K562 (cell line): ENCODE measurements around the gene FARP1. TPM values are rescaled to one million over a fixed set of nuclear protein-coding genes. Genes with fewer than 3 reads are reported as not detected.

Experiments used
- ATAC-seq: fragments of 200-7000 bp; cut with Tn5 transposase; 3 replicates; pipeline ENCODE4 v1.9.1; 2020; ENCODE audit warnings: moderate library complexity
- BruUV-seq: library from RNA; stranded (reverse); fragments of 400-500 nt; replicated peaks from 2 replicates; lab custom pipeline; 2021; lab: Mats Ljungman, UMichigan
- CTCF ChIA-PET: fragments of 300-600 bp; formaldehyde crosslinking; extraction: SDS; loops from one replicate; lab custom pipeline; 2021; ENCODE audit warnings: low intra/inter-chr PET ratio; lab: Yijun Ruan, JAX
- POLR2A ChIA-PET: fragments of 300-600, 350-650 bp; sonication (Branson Sonifier 250); formaldehyde crosslinking; extraction: SDS; loops from one replicate; lab custom pipeline; 2021; ENCODE audit warnings: antibody characterized with exemption, inconsistent platforms; lab: Yijun Ruan, JAX
- DNase-seq, 4 experiments: peaks; one replicate each; pipeline versions ENCODE4 v3.0.0 to v3.0.0-alpha.2; 2011 to 2018; ENCODE audit warnings: low spot score in 3 of 4, mixed read lengths in 3 of 4; ENCODE audit errors: extremely low read depth in 1 of 4
- FAIRE-seq: peaks from 2 replicates; lab custom pipeline; 2011; peaks lifted over from hg19 to GRCh38; lab: Jason Lieb, UNC
- H2AFZ ChIP-seq: 2 replicates; pipeline ENCODE4 v1.6.0; 2011; ENCODE audit warnings: low read depth, low read length, control low read depth, inconsistent platforms
- H3K27ac ChIP-seq: fragments of 200-600 bp; 3 replicates; pipeline ENCODE4 v1.8.0; 2011; ENCODE audit warnings: low read depth, mild to moderate bottlenecking, control low read depth, inconsistent platforms, low read length, moderate library complexity, mixed read lengths; ENCODE audit errors: extremely low read depth
- H3K27me3 ChIP-seq, 2 experiments: fragments of 300-600 bp in 1 of 2; 2 replicates in 1 of 2; 3 replicates in 1 of 2; pipeline versions ENCODE4 v1.6.0 to v1.8.0; 2011; ENCODE audit warnings: inconsistent platforms in 2 of 2, low read length in 2 of 2, mild to moderate bottlenecking in 1 of 2, mixed read lengths in 1 of 2, moderate library complexity in 1 of 2; ENCODE audit not compliant: control insufficient read depth in 2 of 2, insufficient read depth in 2 of 2
- H3K36me3 ChIP-seq: fragments of 300-600 bp; 3 replicates; pipeline ENCODE4 v1.8.0; 2011; ENCODE audit warnings: mild to moderate bottlenecking, low read length, inconsistent platforms; ENCODE audit not compliant: control insufficient read depth, insufficient read depth
- H3K4me1 ChIP-seq, 2 experiments: fragments of 200-600 bp in 1 of 2; replicated peaks in 1 of 2; 2 replicates in 1 of 2; 3 replicates in 1 of 2; pipeline versions ENCODE4 v1.5.1 to v1.8.0; 2011; ENCODE audit warnings: inconsistent platforms in 2 of 2, low read length in 2 of 2, mild to moderate bottlenecking in 1 of 2, mixed read lengths in 1 of 2, moderate library complexity in 1 of 2; ENCODE audit not compliant: control insufficient read depth in 2 of 2, insufficient read depth in 2 of 2
- H3K4me2 ChIP-seq: 2 replicates; pipeline ENCODE4 v1.6.1; 2011; ENCODE audit warnings: low read length, control low read depth, inconsistent platforms, mixed read lengths; ENCODE audit not compliant: insufficient read depth
- H3K4me3 ChIP-seq: fragments of 200-600 bp; sonication (generic), shearing (Covaris generic); 2 replicates; pipeline ENCODE4 v1.5.1; 2016; ENCODE audit warnings: control low read depth, inconsistent platforms
- H3K79me2 ChIP-seq: fragments of 200-600 bp; 3 replicates; pipeline ENCODE4 v1.8.0; 2011; ENCODE audit warnings: low read length, inconsistent platforms; ENCODE audit not compliant: control insufficient read depth, insufficient read depth
- H3K9ac ChIP-seq, 2 experiments: 2 replicates each; pipeline versions ENCODE4 v1.6.0 to v1.6.1; 2011; ENCODE audit warnings: low read depth in 2 of 2, low read length in 2 of 2, control low read depth in 1 of 2, inconsistent platforms in 1 of 2, mild to moderate bottlenecking in 1 of 2, mixed read lengths in 1 of 2; ENCODE audit not compliant: insufficient read depth in 1 of 2
- H3K9me1 ChIP-seq: one replicate; pipeline ENCODE4 v1.6.0; 2011; ENCODE audit warnings: inconsistent platforms, mild to moderate bottlenecking, low read length, moderate library complexity; ENCODE audit not compliant: control insufficient read depth, insufficient read depth
- H3K9me3 ChIP-seq: replicated peaks from 2 replicates; pipeline ENCODE4 v1.5.1; 2011; ENCODE audit warnings: low read depth, low read length, inconsistent platforms; ENCODE audit not compliant: control insufficient read depth, insufficient read depth
- H4K20me1 ChIP-seq: replicated peaks from 2 replicates; pipeline ENCODE4 v1.6.1; 2011; ENCODE audit warnings: low read length, inconsistent platforms, mixed read lengths; ENCODE audit not compliant: control insufficient read depth, insufficient read depth
- CEBPZ ChIP-seq: fragments of 150-350 bp; IDR thresholded peaks from 2 replicates; pipeline ENCODE4 v1.6.1; 2014; ENCODE audit warnings: low read depth, mild to moderate bottlenecking, low read length, borderline replicate concordance
- MIER1 ChIP-seq: fragments of 450-650 bp; IDR thresholded peaks from 2 replicates; pipeline ENCODE4 v1.6.1; 2016; ENCODE audit warnings: antibody characterized with exemption, mild to moderate bottlenecking, low read depth
- MITF ChIP-seq: IDR thresholded peaks from 2 replicates; pipeline ENCODE4 v1.6.1; 2014; ENCODE audit warnings: antibody characterized with exemption
- POLR3G ChIP-seq: IDR thresholded peaks from 2 replicates; pipeline ENCODE4 v1.6.1; 2011; ENCODE audit not compliant: insufficient read length, insufficient replicate concordance; ENCODE audit errors: extremely low read depth
- RERE ChIP-seq: sonication (generic); formaldehyde crosslinking; IDR thresholded peaks from 2 replicates; pipeline ENCODE4 v1.8.0; 2023; ENCODE audit warnings: missing genetic modification reagents, mild to moderate bottlenecking, borderline replicate concordance
- SMARCE1 ChIP-seq: fragments of 450-650 bp; IDR thresholded peaks from 2 replicates; pipeline ENCODE4 v1.7.1; 2016; ENCODE audit warnings: mild to moderate bottlenecking
- ZNF431 ChIP-seq: sonication (generic); formaldehyde crosslinking; IDR thresholded peaks from 2 replicates; pipeline ENCODE4 v1.8.0; 2022; ENCODE audit warnings: mild to moderate bottlenecking, missing genetic modification reagents
- WGBS: fragments of 100-300 bp; shearing (Covaris generic); methylation state at CpG from one replicate; pipeline ENCODE4 v1.1.6; 2016; ENCODE audit warnings: low coverage, mixed read lengths; ENCODE audit not compliant: insufficient coverage; ENCODE audit errors: missing lambda C conversion rate; 5-methylcytosine and 5-hydroxymethylcytosine counted together
- in situ Hi-C: fragments of 300-500 bp; cut with MboI; formaldehyde crosslinking; loops from 4 replicates; pipeline ENCODE4 v1.15.0; 2018; ENCODE audit warnings: inconsistent platforms, mixed read lengths
- intact Hi-C: fragments of 100-400 bp; cut with micrococcal nuclease; formaldehyde crosslinking; loops from 2 replicates; pipeline ENCODE4 v1.14.2; 2022
- polyA plus RNA-seq, 8 experiments: library from polyadenylated mRNA; depleted of rRNA in 4 of 8; stranded (reverse) in 5 of 8; unstranded in 3 of 8; fragments of >200 nt; fragmentation: Nextera tagmentation in 2 of 8; fragmentation: Illumina TruSeq in 1 of 8; extraction: Ambion mirVana in 2 of 8; extraction: Trizol in 1 of 8; gene quantifications; 2 replicates each; pipeline versions ENCODE4 v1.2.1 to v1.2.3, GENCODE V29; 2011 to 2014; ENCODE audit warnings: inconsistent platforms in 1 of 8, missing spikeins in 1 of 8
- total RNA-seq, 7 experiments: library from RNA; depleted of rRNA in 6 of 7; stranded (reverse); fragments of >200 nt in 6 of 7; fragmentation: Illumina TruSeq in 2 of 7; extraction: Trizol in 2 of 7; gene quantifications; 2 replicates each; pipeline versions ENCODE4 v1.2.1 to v1.2.3, GENCODE V29; 2011 to 2021; ENCODE audit warnings: low replicate concordance in 1 of 7
- TF ChIP-seq, protein P1 (sequence below): fragments of 250-450 bp; sonication (Bioruptor Pico); IDR thresholded peaks from 2 replicates; pipeline ENCODE4 v1.4.0; 2020; ENCODE audit warnings: mild to moderate bottlenecking, moderate library complexity, borderline replicate concordance

FARP1 gene
- total and polyA plus RNA-seq, 9 of the 15 experiments (the other 6 are each of a cell fraction or from before 2014, with no cell fraction given) = 0.03 to 0.29 (median 0.05) TPM; not detected in 3

GRCh38 chr13:98413796-98414195 is 270.9 kb downstream of the FARP1 start:
- H3K27ac ChIP-seq = no peak overlapping the region
- no peaks in the 10 kb centered on the region for H4K20me1 ChIP-seq
- no peaks in the 10 kb centered on the region for H3K36me3 ChIP-seq
- intact Hi-C loops (no loop called here), in situ Hi-C loops (no loop called here)
- H3K79me2 ChIP-seq = no peaks in the 10 kb centered on the region
- CTCF ChIA-PET = no interaction called here
- BruUV-seq = no TSS peak
- 0 out of 3 replicates have a peak, but pooled peaks have one; percentile 50 for ATAC-seq
- 0% methylated on average over 6 of the region's 7 CpGs for WGBS
- H3K4me1 ChIP-seq = no peaks in the 10 kb centered on the region
- H3K9me1 ChIP-seq = no peaks in the 10 kb centered on the region
- H3K4me3 ChIP-seq = no peak overlapping the region
- peaks cover 18 to 67% of the 10 kb centered on the region in 2 experiments for H3K27me3 ChIP-seq
- POLR2A ChIA-PET = interaction anchor here (0.6 kb wide), 1 partner anchor 823 kb away, joined by 3 read pairs; no protein-coding TSS in a partner anchor
- H2AFZ ChIP-seq = no peak overlapping the region
- no peak overlapping the region for H3K9ac ChIP-seq
- no peak for DNase-seq
- no peak for FAIRE-seq
- H3K4me2 ChIP-seq = no peak overlapping the region
- H3K9me3 ChIP-seq = no peaks in the 10 kb centered on the region
- TF ChIP-seq MIER1 (no peak), CEBPZ (no peak), MITF (no peak), RERE (CRISPR knock-in tag) (no peak), ZNF431 (CRISPR knock-in tag) (no peak), POLR3G (no peak), SMARCE1 (no peak)
- TF ChIP-seq, protein P1, sequence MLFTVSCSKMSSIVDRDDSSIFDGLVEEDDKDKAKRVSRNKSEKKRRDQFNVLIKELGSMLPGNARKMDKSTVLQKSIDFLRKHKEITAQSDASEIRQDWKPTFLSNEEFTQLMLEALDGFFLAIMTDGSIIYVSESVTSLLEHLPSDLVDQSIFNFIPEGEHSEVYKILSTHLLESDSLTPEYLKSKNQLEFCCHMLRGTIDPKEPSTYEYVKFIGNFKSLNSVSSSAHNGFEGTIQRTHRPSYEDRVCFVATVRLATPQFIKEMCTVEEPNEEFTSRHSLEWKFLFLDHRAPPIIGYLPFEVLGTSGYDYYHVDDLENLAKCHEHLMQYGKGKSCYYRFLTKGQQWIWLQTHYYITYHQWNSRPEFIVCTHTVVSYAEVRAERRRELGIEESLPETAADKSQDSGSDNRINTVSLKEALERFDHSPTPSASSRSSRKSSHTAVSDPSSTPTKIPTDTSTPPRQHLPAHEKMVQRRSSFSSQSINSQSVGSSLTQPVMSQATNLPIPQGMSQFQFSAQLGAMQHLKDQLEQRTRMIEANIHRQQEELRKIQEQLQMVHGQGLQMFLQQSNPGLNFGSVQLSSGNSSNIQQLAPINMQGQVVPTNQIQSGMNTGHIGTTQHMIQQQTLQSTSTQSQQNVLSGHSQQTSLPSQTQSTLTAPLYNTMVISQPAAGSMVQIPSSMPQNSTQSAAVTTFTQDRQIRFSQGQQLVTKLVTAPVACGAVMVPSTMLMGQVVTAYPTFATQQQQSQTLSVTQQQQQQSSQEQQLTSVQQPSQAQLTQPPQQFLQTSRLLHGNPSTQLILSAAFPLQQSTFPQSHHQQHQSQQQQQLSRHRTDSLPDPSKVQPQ (CRISPR knock-in tag) = no peak
